Progenitor cell of endocrine pancreas (in vitro differentiated cells): ENCODE results near the gene STX18. TPM values are rescaled to one million over a fixed set of nuclear protein-coding genes. Genes with fewer than 3 reads are reported as not detected.

Experiments used
- DNase-seq: peaks from one replicate; pipeline ENCODE4 v3.0.0; 2021; ENCODE audit warnings: low spot score; ENCODE audit not compliant: unreplicated experiment
- H3K27ac Mint-ChIP-seq: 2 replicates; pipeline ENCODE4 v1.8.0; 2021; ENCODE audit warnings: mild to moderate bottlenecking, moderate library complexity, mixed read lengths
- H3K27me3 Mint-ChIP-seq: 2 replicates; pipeline ENCODE4 v1.8.0; 2021; ENCODE audit warnings: mixed read lengths
- H3K36me3 Mint-ChIP-seq: 2 replicates; pipeline ENCODE4 v1.8.0; 2022; ENCODE audit warnings: mixed read lengths; ENCODE audit not compliant: insufficient read depth
- H3K4me1 Mint-ChIP-seq: 2 replicates; pipeline ENCODE4 v1.8.0; 2021; ENCODE audit warnings: low read depth, mixed read lengths
- H3K4me3 Mint-ChIP-seq: 2 replicates; pipeline ENCODE4 v1.8.0; 2021; ENCODE audit warnings: low read depth, mild to moderate bottlenecking, moderate library complexity, mixed read lengths
- H3K9me3 Mint-ChIP-seq: 2 replicates; pipeline ENCODE4 v1.8.0; 2021; ENCODE audit warnings: low read depth, mixed read lengths
- CTCF ChIP-seq: fragments of 200-600 bp; sonication (generic); IDR thresholded peaks from one replicate; pipeline ENCODE4 v1.5.0; 2021; ENCODE audit warnings: antibody characterized with exemption, mild to moderate bottlenecking; ENCODE audit not compliant: unreplicated experiment
- total RNA-seq: library from RNA; stranded (reverse); gene quantifications from 2 replicates; pipeline ENCODE4 v1.2.1, GENCODE V29; 2021

Gene STX18
- total RNA-seq, 1 donor from 2014 or later, result 41.2 TPM

- no peak overlapping the region for H3K27ac Mint-ChIP-seq
- no peak overlapping the region for H3K4me3 Mint-ChIP-seq
- H3K4me1 Mint-ChIP-seq, result no peaks in the 10 kb centered on the region
- H3K36me3 Mint-ChIP-seq, result peaks cover 31% of the 10 kb centered on the region
- peaks cover 4% of the 10 kb centered on the region for H3K27me3 Mint-ChIP-seq
- no peak for TF ChIP-seq CTCF
- no peak for DNase-seq
- no peaks in the 10 kb centered on the region for H3K9me3 Mint-ChIP-seq
Observed at GRCh38 chr4:4396628-4397440, 145.0 kb downstream of the STX18 start.

- peaks cover 34% of the 10 kb centered on the region for H3K36me3 Mint-ChIP-seq
- H3K27ac Mint-ChIP-seq, result no peak overlapping the region
- no peak for DNase-seq
- H3K4me3 Mint-ChIP-seq, result no peak overlapping the region
- no peaks in the 10 kb centered on the region for H3K9me3 Mint-ChIP-seq
- peaks cover 6% of the 10 kb centered on the region for H3K27me3 Mint-ChIP-seq
- no peaks in the 10 kb centered on the region for H3K4me1 Mint-ChIP-seq
- TF ChIP-seq CTCF, result peak; percentile 14
Observed at GRCh38 chr4:4395849-4396627, 145.8 kb downstream of the STX18 start.

- peaks cover 6% of the 10 kb centered on the region for H3K27me3 Mint-ChIP-seq
- H3K4me1 Mint-ChIP-seq, result no peaks in the 10 kb centered on the region
- H3K36me3 Mint-ChIP-seq, result peaks cover 35% of the 10 kb centered on the region
- no peak for DNase-seq
- no peak for TF ChIP-seq CTCF
- H3K27ac Mint-ChIP-seq, result no peak overlapping the region
- H3K9me3 Mint-ChIP-seq, result no peaks in the 10 kb centered on the region
- H3K4me3 Mint-ChIP-seq, result no peak overlapping the region
Observed at GRCh38 chr4:4395371-4395770, 146.5 kb downstream of the STX18 start.

GRCh38 chr4:4394644-4395043, 147.2 kb downstream of the STX18 start:
- Mint-ChIP-seq H3K27me3 (peaks cover 8% of the 10 kb centered on the region), H3K36me3 (peaks cover 31% of the 10 kb centered on the region), H3K27ac (no peak overlapping the region), H3K4me3 (no peak overlapping the region), H3K9me3 (no peaks in the 10 kb centered on the region), H3K4me1 (no peaks in the 10 kb centered on the region)
- no peak for TF ChIP-seq CTCF
- no peak for DNase-seq

- Mint-ChIP-seq H3K36me3 (peaks cover 21% of the 10 kb centered on the region), H3K27ac (no peak overlapping the region)
Observed at GRCh38 chr4:4392501-4393183, 149.2 kb downstream of the STX18 start.

More at GRCh38 chr4:4392501-4393183, 149.2 kb downstream of the STX18 start:
- Mint-ChIP-seq H3K27me3 (peaks cover 21% of the 10 kb centered on the region), H3K4me3 (no peak overlapping the region), H3K4me1 (peaks cover 4% of the 10 kb centered on the region), H3K9me3 (no peaks in the 10 kb centered on the region)
- no peak for DNase-seq
- TF ChIP-seq CTCF, result no peak
